ENCODE measurements around the gene MRPS18A. TPM values are rescaled to one million over a fixed set of nuclear protein-coding genes. Genes with fewer than 3 reads are reported as not detected.

The MRPS18A gene
- total and polyA plus RNA-seq, 2 of the 13 experiments (the other 11 are each of a cell fraction or from before 2014, with no cell fraction given) = 87.8 to 89.1 TPM

- TF ChIP-seq GATA4 (IDR thresholded peaks at IDR 0.05; ENCODE audit: borderline replicate concordance, low read depth) (no peak), ATRX (CRISPR knock-in tag; IDR thresholded peaks at IDR 0.05; ENCODE audit: borderline replicate concordance) (no peak), ZBTB49 (CRISPR knock-in tag; IDR thresholded peaks at IDR 0.05; ENCODE audit: borderline replicate concordance) (no peak), ATF3 (CRISPR knock-in tag; IDR thresholded peaks at IDR 0.05) (no peak), ZNF557 (CRISPR knock-in tag; IDR thresholded peaks at IDR 0.05) (no peak), NFRKB (IDR thresholded peaks at IDR 0.05) (no peak), SP140L (CRISPR knock-in tag; IDR thresholded peaks at IDR 0.05; ENCODE audit: borderline replicate concordance) (no peak), PLRG1 (conservative IDR thresholded peaks at IDR 0.05) (no peak), BCL6 (CRISPR knock-in tag; IDR thresholded peaks at IDR 0.05) (peak; percentile 30; the same call in 1 of the 2 replicates), NR2F6 (IDR thresholded peaks at IDR 0.05) (no peak), NR2F6 (CRISPR knock-in tag; IDR thresholded peaks at IDR 0.05) (no peak), ZKSCAN1 (IDR thresholded peaks at IDR 0.05; ENCODE audit: low read length) (no peak), RFX1 (IDR thresholded peaks at IDR 0.05) (no peak), REPIN1 (CRISPR knock-in tag; IDR thresholded peaks at IDR 0.05; ENCODE audit: borderline replicate concordance, low read depth) (no peak), NBN (conservative IDR thresholded peaks at IDR 0.05) (no peak)
- TF ChIP-seq, protein P1, sequence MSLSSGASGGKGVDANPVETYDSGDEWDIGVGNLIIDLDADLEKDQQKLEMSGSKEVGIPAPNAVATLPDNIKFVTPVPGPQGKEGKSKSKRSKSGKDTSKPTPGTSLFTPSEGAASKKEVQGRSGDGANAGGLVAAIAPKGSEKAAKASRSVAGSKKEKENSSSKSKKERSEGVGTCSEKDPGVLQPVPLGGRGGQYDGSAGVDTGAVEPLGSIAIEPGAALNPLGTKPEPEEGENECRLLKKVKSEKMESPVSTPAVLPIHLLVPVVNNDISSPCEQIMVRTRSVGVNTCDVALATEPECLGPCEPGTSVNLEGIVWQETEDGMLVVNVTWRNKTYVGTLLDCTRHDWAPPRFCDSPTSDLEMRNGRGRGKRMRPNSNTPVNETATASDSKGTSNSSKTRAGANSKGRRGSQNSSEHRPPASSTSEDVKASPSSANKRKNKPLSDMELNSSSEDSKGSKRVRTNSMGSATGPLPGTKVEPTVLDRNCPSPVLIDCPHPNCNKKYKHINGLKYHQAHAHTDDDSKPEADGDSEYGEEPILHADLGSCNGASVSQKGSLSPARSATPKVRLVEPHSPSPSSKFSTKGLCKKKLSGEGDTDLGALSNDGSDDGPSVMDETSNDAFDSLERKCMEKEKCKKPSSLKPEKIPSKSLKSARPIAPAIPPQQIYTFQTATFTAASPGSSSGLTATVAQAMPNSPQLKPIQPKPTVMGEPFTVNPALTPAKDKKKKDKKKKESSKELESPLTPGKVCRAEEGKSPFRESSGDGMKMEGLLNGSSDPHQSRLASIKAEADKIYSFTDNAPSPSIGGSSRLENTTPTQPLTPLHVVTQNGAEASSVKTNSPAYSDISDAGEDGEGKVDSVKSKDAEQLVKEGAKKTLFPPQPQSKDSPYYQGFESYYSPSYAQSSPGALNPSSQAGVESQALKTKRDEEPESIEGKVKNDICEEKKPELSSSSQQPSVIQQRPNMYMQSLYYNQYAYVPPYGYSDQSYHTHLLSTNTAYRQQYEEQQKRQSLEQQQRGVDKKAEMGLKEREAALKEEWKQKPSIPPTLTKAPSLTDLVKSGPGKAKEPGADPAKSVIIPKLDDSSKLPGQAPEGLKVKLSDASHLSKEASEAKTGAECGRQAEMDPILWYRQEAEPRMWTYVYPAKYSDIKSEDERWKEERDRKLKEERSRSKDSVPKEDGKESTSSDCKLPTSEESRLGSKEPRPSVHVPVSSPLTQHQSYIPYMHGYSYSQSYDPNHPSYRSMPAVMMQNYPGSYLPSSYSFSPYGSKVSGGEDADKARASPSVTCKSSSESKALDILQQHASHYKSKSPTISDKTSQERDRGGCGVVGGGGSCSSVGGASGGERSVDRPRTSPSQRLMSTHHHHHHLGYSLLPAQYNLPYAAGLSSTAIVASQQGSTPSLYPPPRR (CRISPR knock-in tag; IDR thresholded peaks at IDR 0.05; ENCODE audit: borderline replicate concordance) = peak; percentile 68; the same call in 1 of the 2 replicates
- TF ChIP-seq, protein P2, sequence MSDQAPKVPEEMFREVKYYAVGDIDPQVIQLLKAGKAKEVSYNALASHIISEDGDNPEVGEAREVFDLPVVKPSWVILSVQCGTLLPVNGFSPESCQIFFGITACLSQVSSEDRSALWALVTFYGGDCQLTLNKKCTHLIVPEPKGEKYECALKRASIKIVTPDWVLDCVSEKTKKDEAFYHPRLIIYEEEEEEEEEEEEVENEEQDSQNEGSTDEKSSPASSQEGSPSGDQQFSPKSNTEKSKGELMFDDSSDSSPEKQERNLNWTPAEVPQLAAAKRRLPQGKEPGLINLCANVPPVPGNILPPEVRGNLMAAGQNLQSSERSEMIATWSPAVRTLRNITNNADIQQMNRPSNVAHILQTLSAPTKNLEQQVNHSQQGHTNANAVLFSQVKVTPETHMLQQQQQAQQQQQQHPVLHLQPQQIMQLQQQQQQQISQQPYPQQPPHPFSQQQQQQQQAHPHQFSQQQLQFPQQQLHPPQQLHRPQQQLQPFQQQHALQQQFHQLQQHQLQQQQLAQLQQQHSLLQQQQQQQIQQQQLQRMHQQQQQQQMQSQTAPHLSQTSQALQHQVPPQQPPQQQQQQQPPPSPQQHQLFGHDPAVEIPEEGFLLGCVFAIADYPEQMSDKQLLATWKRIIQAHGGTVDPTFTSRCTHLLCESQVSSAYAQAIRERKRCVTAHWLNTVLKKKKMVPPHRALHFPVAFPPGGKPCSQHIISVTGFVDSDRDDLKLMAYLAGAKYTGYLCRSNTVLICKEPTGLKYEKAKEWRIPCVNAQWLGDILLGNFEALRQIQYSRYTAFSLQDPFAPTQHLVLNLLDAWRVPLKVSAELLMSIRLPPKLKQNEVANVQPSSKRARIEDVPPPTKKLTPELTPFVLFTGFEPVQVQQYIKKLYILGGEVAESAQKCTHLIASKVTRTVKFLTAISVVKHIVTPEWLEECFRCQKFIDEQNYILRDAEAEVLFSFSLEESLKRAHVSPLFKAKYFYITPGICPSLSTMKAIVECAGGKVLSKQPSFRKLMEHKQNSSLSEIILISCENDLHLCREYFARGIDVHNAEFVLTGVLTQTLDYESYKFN (CRISPR knock-in tag; conservative IDR thresholded peaks at IDR 0.05) = peak; percentile 76
- TF ChIP-seq, protein P3, sequence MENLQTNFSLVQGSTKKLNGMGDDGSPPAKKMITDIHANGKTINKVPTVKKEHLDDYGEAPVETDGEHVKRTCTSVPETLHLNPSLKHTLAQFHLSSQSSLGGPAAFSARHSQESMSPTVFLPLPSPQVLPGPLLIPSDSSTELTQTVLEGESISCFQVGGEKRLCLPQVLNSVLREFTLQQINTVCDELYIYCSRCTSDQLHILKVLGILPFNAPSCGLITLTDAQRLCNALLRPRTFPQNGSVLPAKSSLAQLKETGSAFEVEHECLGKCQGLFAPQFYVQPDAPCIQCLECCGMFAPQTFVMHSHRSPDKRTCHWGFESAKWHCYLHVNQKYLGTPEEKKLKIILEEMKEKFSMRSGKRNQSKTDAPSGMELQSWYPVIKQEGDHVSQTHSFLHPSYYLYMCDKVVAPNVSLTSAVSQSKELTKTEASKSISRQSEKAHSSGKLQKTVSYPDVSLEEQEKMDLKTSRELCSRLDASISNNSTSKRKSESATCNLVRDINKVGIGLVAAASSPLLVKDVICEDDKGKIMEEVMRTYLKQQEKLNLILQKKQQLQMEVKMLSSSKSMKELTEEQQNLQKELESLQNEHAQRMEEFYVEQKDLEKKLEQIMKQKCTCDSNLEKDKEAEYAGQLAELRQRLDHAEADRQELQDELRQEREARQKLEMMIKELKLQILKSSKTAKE (CRISPR knock-in tag; IDR thresholded peaks at IDR 0.05; ENCODE audit: borderline replicate concordance) = peak; percentile 66; the same call in 1 of the 2 replicates
Measured at GRCh38 chr6:43699564-43700186, 12.1 kb upstream of the MRPS18A start (continued).

Data from HepG2 (cell line).